Measurements from ENCODE around the gene TIAL1. TPM values are rescaled to one million over a fixed set of nuclear protein-coding genes. Genes with fewer than 3 reads are reported as not detected.
A peak's percentile ranks its signal among the peaks of the same experiment; 100 is the strongest.

TIAL1 gene
- total RNA-seq, 1 experiment from 2014 or later: 220 TPM

DNA sequence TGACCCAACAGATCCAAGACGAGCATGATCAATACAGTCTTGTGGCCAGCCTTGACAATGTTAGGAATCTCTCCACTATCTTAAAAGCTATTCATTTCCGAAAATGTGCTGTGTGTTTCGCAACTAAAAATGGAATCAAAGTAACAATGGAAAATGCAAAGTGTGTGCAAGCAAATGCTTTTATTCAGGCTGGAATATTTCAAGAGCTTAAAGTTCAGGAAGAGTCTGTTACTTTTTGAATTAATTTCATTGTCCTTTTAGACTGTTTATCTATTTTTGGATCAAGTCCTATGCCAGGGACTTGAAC lies 24.3 kb upstream of the TIAL1 start:
- Histone ChIP-seq H3K27ac (ENCODE audit: low read depth, low read length) (no peak overlapping the region), H3K9me2 (ENCODE audit: insufficient read depth) (no peaks in the 10 kb centered on the region), H3K4me2 (ENCODE audit: low read length) (peak overlapping the region; percentile 52), H2AFZ (ENCODE audit: low read depth, low read length, poor library complexity, severe bottlenecking) (peak overlapping the region; percentile 91), H3K4me1 (ENCODE audit: control insufficient read depth in 1 of 2, insufficient read depth in 2 of 2, low read length in 2 of 2) (peaks cover 8 to 15% of the 10 kb centered on the region in 2 experiments), H3K36me3 (ENCODE audit: control insufficient read depth in 1 of 2, insufficient read depth in 2 of 2, low read length in 2 of 2) (no peaks in the 10 kb centered on the region), H4K20me1 (ENCODE audit: insufficient read depth) (no peaks in the 10 kb centered on the region), H3K4me3 (replicated peaks in 1 of 2; ENCODE audit: low read depth in 1 of 2, low read length in 2 of 2) (no peak overlapping the region), H3K9me3 (ENCODE audit: control insufficient read depth in 1 of 2, insufficient read depth in 1 of 2, low read depth in 1 of 2, low read length in 2 of 2) (no peaks in the 10 kb centered on the region), H3K79me2 (ENCODE audit: insufficient read depth, low read length) (no peaks in the 10 kb centered on the region), H3K9ac (ENCODE audit: low read length) (no peak overlapping the region), H3K27me3 (ENCODE audit: insufficient read depth, low read length) (no peaks in the 10 kb centered on the region)
- ATAC-seq (no peak), DNase-seq (ENCODE audit: low read depth, low spot score) (no peak)
- ChIA-PET POLR2A (no interaction called here), RAD21 (ENCODE audit: low non-redundant PET in 1 of 2, low total read pairs in 2 of 2, uncharacterized antibody in 2 of 2, unreplicated experiment in 2 of 2) (no interaction called here), CTCF (interaction anchor here (1.4 kb wide), 1 partner anchor 422 kb away, joined by 5 read pairs; no protein-coding TSS in a partner anchor)
- intact Hi-C loops (cut with micrococcal nuclease): no loop called here
- BruUV-seq (replicated peaks): no TSS peak
- TF ChIP-seq ZNF274 (IDR thresholded peaks at IDR 0.05; ENCODE audit: low read depth, low read length) (no peak), SP1 (IDR thresholded peaks at IDR 0.05; ENCODE audit: low read depth) (no peak), YY1 (IDR thresholded peaks at IDR 0.05; ENCODE audit: extremely low read depth, insufficient replicate concordance, low read depth, low read length) (no peak), CEBPB (IDR thresholded peaks at IDR 0.05; ENCODE audit: low read depth) (no peak), POLR2A (IDR thresholded peaks at IDR 0.05; ENCODE audit: borderline replicate concordance, extremely low read depth, insufficient read depth, insufficient read length) (no peak)

DNA sequence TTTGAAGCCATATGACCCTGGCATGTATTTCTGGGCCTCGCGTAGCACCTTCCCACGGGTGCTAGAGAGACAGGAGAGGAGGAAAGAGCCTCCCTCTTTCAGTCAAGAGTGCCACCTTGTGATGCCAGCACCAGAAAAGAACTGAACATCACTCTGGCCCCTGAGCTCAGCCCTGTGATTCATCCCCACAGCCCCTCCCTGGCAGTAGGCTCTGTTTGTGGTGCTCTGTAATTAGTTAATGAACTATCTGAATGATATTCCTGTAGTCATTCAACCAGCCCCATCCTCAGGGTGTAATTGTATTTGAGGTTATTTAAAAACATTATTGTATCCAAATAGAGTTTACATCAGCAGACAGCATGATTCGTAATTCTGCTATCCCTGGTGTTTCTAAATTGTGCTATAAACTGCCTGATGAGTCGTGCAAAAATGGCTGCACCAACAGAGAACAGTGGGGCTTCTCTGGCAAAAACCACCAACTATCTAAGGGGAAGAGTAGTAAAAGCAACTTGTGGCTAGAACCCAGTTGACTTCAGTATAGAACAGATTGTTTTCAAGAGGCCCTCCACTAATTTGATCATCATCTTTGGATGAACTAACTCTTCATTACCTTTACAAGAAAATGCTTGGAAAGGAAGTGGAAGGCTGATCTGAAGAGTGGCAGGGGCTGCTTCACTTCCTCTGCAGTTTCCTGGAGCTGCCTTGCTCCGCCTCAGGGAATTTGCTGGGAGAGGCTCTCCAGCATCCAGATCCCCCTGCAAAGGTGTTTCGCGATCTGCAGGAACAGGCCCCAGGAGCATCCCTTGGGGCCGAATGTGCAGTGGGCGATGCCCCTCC lies 23.7 kb upstream of the TIAL1 start:
- TF ChIP-seq TCF7L2 (IDR thresholded peaks at IDR 0.05; ENCODE audit: borderline replicate concordance, extremely low read depth, insufficient read depth, insufficient read length): no peak
- TF ChIP-seq, protein P1, sequence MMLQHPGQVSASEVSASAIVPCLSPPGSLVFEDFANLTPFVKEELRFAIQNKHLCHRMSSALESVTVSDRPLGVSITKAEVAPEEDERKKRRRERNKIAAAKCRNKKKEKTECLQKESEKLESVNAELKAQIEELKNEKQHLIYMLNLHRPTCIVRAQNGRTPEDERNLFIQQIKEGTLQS (IDR thresholded peaks at IDR 0.05): peak; percentile 5; the same call in 1 of the 2 replicates
- peak; percentile 63 for TF ChIP-seq FOSL1 (IDR thresholded peaks at IDR 0.05; ENCODE audit: low read depth)
- no peak for TF ChIP-seq YY1 (IDR thresholded peaks at IDR 0.05; ENCODE audit: extremely low read depth, insufficient replicate concordance, low read depth, low read length)
- TF ChIP-seq JUND (IDR thresholded peaks at IDR 0.05): peak; percentile 33; the same call in 1 of the 2 replicates
- TF ChIP-seq, protein P2, sequence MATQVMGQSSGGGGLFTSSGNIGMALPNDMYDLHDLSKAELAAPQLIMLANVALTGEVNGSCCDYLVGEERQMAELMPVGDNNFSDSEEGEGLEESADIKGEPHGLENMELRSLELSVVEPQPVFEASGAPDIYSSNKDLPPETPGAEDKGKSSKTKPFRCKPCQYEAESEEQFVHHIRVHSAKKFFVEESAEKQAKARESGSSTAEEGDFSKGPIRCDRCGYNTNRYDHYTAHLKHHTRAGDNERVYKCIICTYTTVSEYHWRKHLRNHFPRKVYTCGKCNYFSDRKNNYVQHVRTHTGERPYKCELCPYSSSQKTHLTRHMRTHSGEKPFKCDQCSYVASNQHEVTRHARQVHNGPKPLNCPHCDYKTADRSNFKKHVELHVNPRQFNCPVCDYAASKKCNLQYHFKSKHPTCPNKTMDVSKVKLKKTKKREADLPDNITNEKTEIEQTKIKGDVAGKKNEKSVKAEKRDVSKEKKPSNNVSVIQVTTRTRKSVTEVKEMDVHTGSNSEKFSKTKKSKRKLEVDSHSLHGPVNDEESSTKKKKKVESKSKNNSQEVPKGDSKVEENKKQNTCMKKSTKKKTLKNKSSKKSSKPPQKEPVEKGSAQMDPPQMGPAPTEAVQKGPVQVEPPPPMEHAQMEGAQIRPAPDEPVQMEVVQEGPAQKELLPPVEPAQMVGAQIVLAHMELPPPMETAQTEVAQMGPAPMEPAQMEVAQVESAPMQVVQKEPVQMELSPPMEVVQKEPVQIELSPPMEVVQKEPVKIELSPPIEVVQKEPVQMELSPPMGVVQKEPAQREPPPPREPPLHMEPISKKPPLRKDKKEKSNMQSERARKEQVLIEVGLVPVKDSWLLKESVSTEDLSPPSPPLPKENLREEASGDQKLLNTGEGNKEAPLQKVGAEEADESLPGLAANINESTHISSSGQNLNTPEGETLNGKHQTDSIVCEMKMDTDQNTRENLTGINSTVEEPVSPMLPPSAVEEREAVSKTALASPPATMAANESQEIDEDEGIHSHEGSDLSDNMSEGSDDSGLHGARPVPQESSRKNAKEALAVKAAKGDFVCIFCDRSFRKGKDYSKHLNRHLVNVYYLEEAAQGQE (IDR thresholded peaks at IDR 0.05; ENCODE audit: low read depth): no peak
- no peak for TF ChIP-seq EGR1 (IDR thresholded peaks at IDR 0.05; ENCODE audit: low read depth)
- TF ChIP-seq, protein P3, sequence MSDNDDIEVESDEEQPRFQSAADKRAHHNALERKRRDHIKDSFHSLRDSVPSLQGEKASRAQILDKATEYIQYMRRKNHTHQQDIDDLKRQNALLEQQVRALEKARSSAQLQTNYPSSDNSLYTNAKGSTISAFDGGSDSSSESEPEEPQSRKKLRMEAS (IDR thresholded peaks at IDR 0.05): 0 out of 2 replicates have a peak, but pooled peaks have one; percentile 15
- DNase-seq (ENCODE audit: low read depth, low spot score) (no peak), ATAC-seq (peak; percentile 55)
- no peak overlapping the region; the same call in 1 of the 2 replicates for H3K27ac ChIP-seq (ENCODE audit: low read depth, low read length)
- H3K79me2 ChIP-seq (ENCODE audit: insufficient read depth, low read length): no peaks in the 10 kb centered on the region
- no peaks in the 10 kb centered on the region for H3K9me3 ChIP-seq (ENCODE audit: control insufficient read depth in 1 of 2, insufficient read depth in 1 of 2, low read depth in 1 of 2, low read length in 2 of 2)
- peak overlapping the region; percentile 52 for H3K4me2 ChIP-seq (ENCODE audit: low read length)
- peak overlapping the region; percentile 91 for H2AFZ ChIP-seq (ENCODE audit: low read depth, low read length, poor library complexity, severe bottlenecking)
- no peak overlapping the region for H3K4me3 ChIP-seq (replicated peaks in 1 of 2; ENCODE audit: low read depth in 1 of 2, low read length in 2 of 2)
- no peak overlapping the region for H3K9ac ChIP-seq (ENCODE audit: low read length)
- ChIA-PET RAD21 (ENCODE audit: low non-redundant PET in 1 of 2, low total read pairs in 2 of 2, uncharacterized antibody in 2 of 2, unreplicated experiment in 2 of 2) (no interaction called here), POLR2A (interaction anchor here (0.7 to 1.1 kb wide), 2 partner anchors 12 to 23 kb away, joined by 3 read pairs; partner anchors contain the start of gene TIAL1), CTCF (interaction anchor here (0.7 to 1.4 kb wide), 4 partner anchors 12 to 421 kb away, joined by 3 to 5 read pairs (median 3); partner anchors contain the start of gene TIAL1)
- no TSS peak for BruUV-seq (replicated peaks)
- no peaks in the 10 kb centered on the region for H3K27me3 ChIP-seq (ENCODE audit: insufficient read depth, low read length)
- intact Hi-C loops (cut with micrococcal nuclease): no loop called here
- H3K4me1 ChIP-seq (ENCODE audit: control insufficient read depth in 1 of 2, insufficient read depth in 2 of 2, low read length in 2 of 2): peaks cover 8 to 15% of the 10 kb centered on the region in 2 experiments
- no peaks in the 10 kb centered on the region for H3K36me3 ChIP-seq (ENCODE audit: control insufficient read depth in 1 of 2, insufficient read depth in 2 of 2, low read length in 2 of 2)
- H4K20me1 ChIP-seq (ENCODE audit: insufficient read depth): no peaks in the 10 kb centered on the region
- no peaks in the 10 kb centered on the region for H3K9me2 ChIP-seq (ENCODE audit: insufficient read depth)
